Trophoblast cell (in vitro differentiated cells and primary cell): ENCODE measurements around the gene DNAJC18.
A peak's percentile ranks its signal among the peaks of the same experiment; 100 is the strongest.

Experiments
- DNase-seq, 2 donors: peaks; one replicate each; pipeline ENCODE4 v3.0.0-alpha.2; 2016
- H2AFZ ChIP-seq: 2 replicates; pipeline ENCODE4 v1.6.1; 2013; ENCODE audit warnings: low read length, moderate library complexity, mild to moderate bottlenecking; ENCODE audit not compliant: insufficient read depth, poor library complexity
- H2AK5ac ChIP-seq: 2 replicates; pipeline ENCODE4 v1.6.1; 2013; ENCODE audit warnings: mild to moderate bottlenecking, low read length
- H2BK120ac ChIP-seq: 2 replicates; pipeline ENCODE4 v1.6.1; 2013; ENCODE audit warnings: low read length, mild to moderate bottlenecking, moderate library complexity; ENCODE audit not compliant: insufficient read depth, poor library complexity
- H2BK12ac ChIP-seq: 2 replicates; pipeline ENCODE4 v1.6.1; 2013; ENCODE audit warnings: mild to moderate bottlenecking, low read length, moderate library complexity
- H2BK5ac ChIP-seq: 2 replicates; pipeline ENCODE4 v1.6.1; 2013; ENCODE audit warnings: low read length, low read depth, moderate library complexity, mild to moderate bottlenecking; ENCODE audit not compliant: poor library complexity
- H3K14ac ChIP-seq: 2 replicates; pipeline ENCODE4 v1.6.1; 2013; ENCODE audit warnings: mild to moderate bottlenecking, low read length
- H3K18ac ChIP-seq: 2 replicates; pipeline ENCODE4 v1.6.1; 2013; ENCODE audit warnings: mild to moderate bottlenecking, low read length
- H3K23ac ChIP-seq: 2 replicates; pipeline ENCODE4 v1.6.1; 2013; ENCODE audit warnings: low read length
- H3K27ac ChIP-seq: 2 replicates; pipeline ENCODE4 v1.5.1; 2013; ENCODE audit warnings: low read depth, mild to moderate bottlenecking, inconsistent platforms, low read length, moderate library complexity
- H3K27me3 ChIP-seq: 2 replicates; pipeline ENCODE4 v1.6.1; 2013; ENCODE audit warnings: inconsistent platforms, mild to moderate bottlenecking, low read length, moderate library complexity; ENCODE audit not compliant: insufficient read depth
- H3K36me3 ChIP-seq, 2 experiments: 1 replicate in 1 of 2; 2 replicates in 1 of 2; pipeline ENCODE4 v1.6.1; 2013; ENCODE audit warnings: low read length in 2 of 2, mild to moderate bottlenecking in 2 of 2, moderate library complexity in 1 of 2; ENCODE audit not compliant: insufficient read depth in 2 of 2, control insufficient read depth in 1 of 2
- H3K4ac ChIP-seq: 2 replicates; pipeline ENCODE4 v1.6.1; 2013; ENCODE audit warnings: low read depth, mild to moderate bottlenecking, low read length, moderate library complexity
- H3K4me1 ChIP-seq, 2 experiments: 1 replicate in 1 of 2; 2 replicates in 1 of 2; pipeline ENCODE4 v1.6.1; 2013; ENCODE audit warnings: low read length in 2 of 2, mild to moderate bottlenecking in 2 of 2, moderate library complexity in 1 of 2; ENCODE audit not compliant: insufficient read depth in 2 of 2, control insufficient read depth in 1 of 2
- H3K4me2 ChIP-seq: 2 replicates; pipeline ENCODE4 v1.6.1; 2013; ENCODE audit warnings: inconsistent platforms, mild to moderate bottlenecking, low read length, moderate library complexity
- H3K4me3 ChIP-seq: 2 replicates; pipeline ENCODE4 v1.5.1; 2013; ENCODE audit warnings: mild to moderate bottlenecking, low read depth, low read length, inconsistent platforms
- H3K79me1 ChIP-seq: one replicate; pipeline ENCODE4 v1.6.1; 2013; ENCODE audit warnings: low read length
- H3K79me2 ChIP-seq: 2 replicates; pipeline ENCODE4 v1.6.1; 2013; ENCODE audit warnings: low read length, mild to moderate bottlenecking; ENCODE audit not compliant: control insufficient read depth, insufficient read depth, poor library complexity
- H3K9ac ChIP-seq: 2 replicates; pipeline ENCODE4 v1.6.1; 2013; ENCODE audit warnings: mild to moderate bottlenecking, low read length
- H3K9me3 ChIP-seq: 2 replicates; pipeline ENCODE4 v1.6.1; 2013; ENCODE audit warnings: low read depth, mild to moderate bottlenecking, control low read depth, inconsistent platforms, low read length; ENCODE audit not compliant: insufficient read depth
- H4K12ac ChIP-seq: 2 replicates; pipeline ENCODE4 v1.6.1; 2013; ENCODE audit warnings: low read depth, mild to moderate bottlenecking, low read length, moderate library complexity
- H4K8ac ChIP-seq: 2 replicates; pipeline ENCODE4 v1.6.1; 2013; ENCODE audit warnings: low read depth, mild to moderate bottlenecking, low read length, moderate library complexity
- H4K91ac ChIP-seq: one replicate; pipeline ENCODE4 v1.6.1; 2013; ENCODE audit warnings: low read depth, mild to moderate bottlenecking, low read length, moderate library complexity
- WGBS: extraction: QIAGEN DNeasy Blood & Tissue Kit; methylation state at CpG from one replicate; pipeline ENCODE4 v1.1.7; 2013; ENCODE audit warnings: missing lambda C conversion rate; ENCODE audit not compliant: insufficient read length, insufficient coverage; ENCODE audit errors: extremely low coverage; 5-methylcytosine and 5-hydroxymethylcytosine counted together

DNAJC18 gene

GRCh38 chr5:139430015-139430414 lies 9.3 kb downstream of the DNAJC18 start:
- H3K9ac ChIP-seq = no peak overlapping the region
- H2BK120ac ChIP-seq = no peak overlapping the region
- no peak overlapping the region for H4K91ac ChIP-seq
- no peak overlapping the region for H3K4me2 ChIP-seq
- no peak overlapping the region for H2AK5ac ChIP-seq
- H3K14ac ChIP-seq = no peak overlapping the region
- DNase-seq = no peak
- H4K8ac ChIP-seq = no peak overlapping the region
- H3K9me3 ChIP-seq = no peaks in the 10 kb centered on the region
- no peak overlapping the region for H3K4ac ChIP-seq
- no CpG with 5 or more reads among the region's 2 CpGs for WGBS
- H3K4me1 ChIP-seq = peaks cover 3 to 5% of the 10 kb centered on the region in 2 experiments
- H3K4me3 ChIP-seq = no peak overlapping the region
- no peaks in the 10 kb centered on the region for H3K27me3 ChIP-seq
- H3K18ac ChIP-seq = no peak overlapping the region
- H3K79me2 ChIP-seq = no peaks in the 10 kb centered on the region
- no peak overlapping the region for H3K23ac ChIP-seq
- no peak overlapping the region for H2BK12ac ChIP-seq
- H3K36me3 ChIP-seq = peaks cover 4 to 5% of the 10 kb centered on the region in 2 experiments
- H4K12ac ChIP-seq = no peak overlapping the region
- no peak overlapping the region for H2AFZ ChIP-seq
- no peaks in the 10 kb centered on the region for H3K79me1 ChIP-seq
- H2BK5ac ChIP-seq = no peak overlapping the region
- no peak overlapping the region for H3K27ac ChIP-seq

GRCh38 chr5:139426203-139426885 lies 13.0 kb downstream of the DNAJC18 start:
- H3K4ac ChIP-seq = no peak overlapping the region
- no peaks in the 10 kb centered on the region for H3K79me1 ChIP-seq
- H3K27ac ChIP-seq = no peak overlapping the region
- H2AFZ ChIP-seq = no peak overlapping the region
- DNase-seq = peak; percentile 33 to 53
- no peak overlapping the region for H4K12ac ChIP-seq
- H3K9me3 ChIP-seq = no peaks in the 10 kb centered on the region
- no peak overlapping the region for H3K18ac ChIP-seq
- H3K4me1 ChIP-seq = peaks cover 3 to 5% of the 10 kb centered on the region in 2 experiments
- no peak overlapping the region for H2BK5ac ChIP-seq
- peaks cover 2 to 6% of the 10 kb centered on the region in 2 experiments for H3K36me3 ChIP-seq
- H3K4me3 ChIP-seq = no peak overlapping the region
- H4K8ac ChIP-seq = no peak overlapping the region
- no peak overlapping the region for H3K9ac ChIP-seq
- no peak overlapping the region for H3K14ac ChIP-seq
- H3K27me3 ChIP-seq = no peaks in the 10 kb centered on the region
- H3K4me2 ChIP-seq = no peak overlapping the region
- no peak overlapping the region for H2BK120ac ChIP-seq
- no peak overlapping the region for H2BK12ac ChIP-seq
- H2AK5ac ChIP-seq = no peak overlapping the region
- H3K79me2 ChIP-seq = no peaks in the 10 kb centered on the region
- no peak overlapping the region for H3K23ac ChIP-seq
- no CpG with 5 or more reads among the region's 8 CpGs for WGBS
- no peak overlapping the region for H4K91ac ChIP-seq

GRCh38 chr5:139425497-139425896 lies 13.8 kb downstream of the DNAJC18 start:
- Histone ChIP-seq H3K4ac (no peak overlapping the region), H3K4me2 (no peak overlapping the region), H3K79me1 (no peaks in the 10 kb centered on the region), H3K4me1 (peaks cover 3 to 5% of the 10 kb centered on the region in 2 experiments), H3K79me2 (no peaks in the 10 kb centered on the region), H3K9me3 (no peaks in the 10 kb centered on the region), H2AK5ac (no peak overlapping the region), H3K36me3 (peaks cover 2 to 6% of the 10 kb centered on the region in 2 experiments), H4K8ac (no peak overlapping the region), H4K91ac (no peak overlapping the region), H2AFZ (no peak overlapping the region), H3K14ac (no peak overlapping the region), H3K27me3 (no peaks in the 10 kb centered on the region), H3K18ac (no peak overlapping the region), H3K27ac (no peak overlapping the region), H2BK12ac (no peak overlapping the region), H3K23ac (no peak overlapping the region), H4K12ac (no peak overlapping the region), H2BK5ac (no peak overlapping the region), H2BK120ac (no peak overlapping the region), H3K9ac (no peak overlapping the region), H3K4me3 (no peak overlapping the region)
- WGBS = no CpG with 5 or more reads among the region's 5 CpGs
- DNase-seq = no peak

GRCh38 chr5:139422307-139422893 lies 16.9 kb downstream of the DNAJC18 start:
- Histone ChIP-seq H4K8ac (no peak overlapping the region), H3K4me3 (no peak overlapping the region), H3K18ac (no peak overlapping the region), H3K79me1 (no peaks in the 10 kb centered on the region), H4K91ac (no peak overlapping the region), H3K27ac (no peak overlapping the region), H2AK5ac (no peak overlapping the region), H2BK120ac (no peak overlapping the region), H2AFZ (no peak overlapping the region), H2BK5ac (no peak overlapping the region), H3K9me3 (no peaks in the 10 kb centered on the region), H4K12ac (no peak overlapping the region), H3K36me3 (peaks cover 3 to 5% of the 10 kb centered on the region in 2 experiments), H3K79me2 (no peaks in the 10 kb centered on the region), H2BK12ac (no peak overlapping the region), H3K4me1 (peaks cover 3 to 5% of the 10 kb centered on the region in 2 experiments), H3K4me2 (no peak overlapping the region), H3K23ac (no peak overlapping the region), H3K4ac (no peak overlapping the region), H3K14ac (no peak overlapping the region), H3K27me3 (no peaks in the 10 kb centered on the region), H3K9ac (no peak overlapping the region)
- peak; percentile 56 to 87 for DNase-seq
- no CpG with 5 or more reads among the region's 5 CpGs for WGBS
